ENCODE results near the gene CUEDC1. TPM values are rescaled to one million over a fixed set of nuclear protein-coding genes. Genes with fewer than 3 reads are reported as not detected.
A peak's percentile ranks its signal among the peaks of the same experiment; 100 is the strongest.

CUEDC1 gene
- total and polyA plus RNA-seq, 9 of the 15 experiments (the other 6 are each of a cell fraction or from before 2014, with no cell fraction given) = 0.20 to 4.1 (median 1.6) TPM; not detected in 1

DNA sequence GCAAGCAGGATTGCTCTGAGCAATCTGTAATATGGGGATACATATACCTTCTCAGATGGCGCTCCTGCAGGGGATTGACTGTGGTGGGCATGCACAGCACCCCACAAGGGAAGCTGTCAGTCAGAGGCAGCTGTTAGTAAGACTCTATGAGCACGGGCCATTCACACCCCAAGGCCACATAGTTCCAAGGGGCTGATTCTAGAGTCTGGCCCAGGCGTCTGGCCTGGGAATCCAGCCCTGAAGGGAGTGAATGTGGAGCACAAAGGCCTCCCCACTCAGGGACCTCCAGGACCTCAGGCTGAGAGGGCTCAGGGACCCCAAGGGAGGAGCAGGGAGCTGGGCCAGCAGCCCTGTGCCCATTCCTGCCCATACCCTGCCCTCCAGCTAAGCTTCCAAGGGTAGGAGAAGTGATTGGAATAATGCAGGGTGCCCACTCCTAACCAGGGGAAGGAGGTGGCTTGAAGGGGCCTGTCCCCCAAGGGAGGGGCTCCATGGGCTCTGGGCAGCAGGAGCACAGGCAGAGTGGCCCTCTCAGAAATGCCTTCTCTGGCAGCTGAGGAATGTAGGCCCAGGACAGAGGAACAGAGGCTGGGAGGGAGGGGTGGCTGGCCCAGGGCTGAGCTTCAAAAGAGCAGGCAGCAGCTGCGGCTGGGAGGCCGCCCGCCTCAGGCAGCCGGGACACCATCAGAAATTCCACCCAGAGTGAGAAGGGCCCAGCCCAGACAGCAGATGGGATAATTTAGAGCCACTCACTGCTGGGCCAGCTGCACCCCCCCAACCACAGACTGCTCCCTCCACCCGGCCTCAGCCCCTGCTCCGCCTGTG, 56.5 kb downstream of the CUEDC1 start:
- in situ Hi-C loops (cut with MboI) = no loop called here
- H3K27me3 ChIP-seq (ENCODE audit: control insufficient read depth in 2 of 2, insufficient read depth in 2 of 2, low read length in 2 of 2) = peaks cover 2 to 47% of the 10 kb centered on the region in 2 experiments; a peak in 3 of 5 replicates
- no peak for ATAC-seq
- H3K9me3 ChIP-seq (replicated peaks; ENCODE audit: control insufficient read depth, insufficient read depth, low read depth, low read length) = no peaks in the 10 kb centered on the region
- no peak overlapping the region for H3K4me2 ChIP-seq (ENCODE audit: insufficient read depth, low read length)
- H3K4me3 ChIP-seq = no peak overlapping the region
- H3K36me3 ChIP-seq (ENCODE audit: control insufficient read depth, insufficient read depth, low read length) = no peaks in the 10 kb centered on the region
- ChIA-PET POLR2A (no interaction called here), CTCF (ENCODE audit: low intra/inter-chr PET ratio) (no interaction called here)
- 50% methylated on average over 8 of the region's 9 CpGs for WGBS (ENCODE audit: insufficient coverage, low coverage, missing lambda C conversion rate)
- no peak for DNase-seq (ENCODE audit: extremely low read depth in 1 of 4, low spot score in 3 of 4)
- peaks cover 0 to 8% of the 10 kb centered on the region in 2 experiments; a peak in 2 of 5 replicates for H3K4me1 ChIP-seq (replicated peaks in 1 of 2; ENCODE audit: control insufficient read depth in 2 of 2, insufficient read depth in 2 of 2, low read length in 2 of 2)
- H4K20me1 ChIP-seq (replicated peaks; ENCODE audit: control insufficient read depth, insufficient read depth, low read length) = peaks cover 5% of the 10 kb centered on the region; the same call in 1 of the 2 replicates
- no TSS peak for BruUV-seq (replicated peaks)
- no peak for TF ChIP-seq STAT5B (CRISPR knock-in tag; IDR thresholded peaks at IDR 0.05)
- TF ChIP-seq BDP1 (IDR thresholded peaks at IDR 0.05; ENCODE audit: insufficient read depth, insufficient read length) = no peak
- TF ChIP-seq HDGF (IDR thresholded peaks at IDR 0.05) = no peak
- TF ChIP-seq SAP30 (IDR thresholded peaks at IDR 0.05; ENCODE audit: borderline replicate concordance, insufficient read depth, low read depth, low read length, poor library complexity, severe bottlenecking) = no peak
- H3K9me1 ChIP-seq (ENCODE audit: control insufficient read depth, insufficient read depth, low read length) = no peaks in the 10 kb centered on the region
- no peak overlapping the region for H2AFZ ChIP-seq (ENCODE audit: low read depth, low read length)
- H3K9ac ChIP-seq (ENCODE audit: insufficient read depth in 1 of 2, low read depth in 2 of 2, low read length in 2 of 2) = peak overlapping the region in 1 of 2 experiments; percentile 64; a peak in 2 of 4 replicates
- FAIRE-seq = no peak
- intact Hi-C loops (cut with micrococcal nuclease) = loop anchor here (10.0 kb wide), 1 partner anchor 216 kb away; no protein-coding TSS in a partner anchor
- H3K27ac ChIP-seq (ENCODE audit: extremely low read depth, low read depth, low read length) = no peak overlapping the region
- no peaks in the 10 kb centered on the region for H3K79me2 ChIP-seq (ENCODE audit: control insufficient read depth, insufficient read depth, low read length)
